Measurements from ENCODE around the gene RGS17.

RGS17 gene

DNA sequence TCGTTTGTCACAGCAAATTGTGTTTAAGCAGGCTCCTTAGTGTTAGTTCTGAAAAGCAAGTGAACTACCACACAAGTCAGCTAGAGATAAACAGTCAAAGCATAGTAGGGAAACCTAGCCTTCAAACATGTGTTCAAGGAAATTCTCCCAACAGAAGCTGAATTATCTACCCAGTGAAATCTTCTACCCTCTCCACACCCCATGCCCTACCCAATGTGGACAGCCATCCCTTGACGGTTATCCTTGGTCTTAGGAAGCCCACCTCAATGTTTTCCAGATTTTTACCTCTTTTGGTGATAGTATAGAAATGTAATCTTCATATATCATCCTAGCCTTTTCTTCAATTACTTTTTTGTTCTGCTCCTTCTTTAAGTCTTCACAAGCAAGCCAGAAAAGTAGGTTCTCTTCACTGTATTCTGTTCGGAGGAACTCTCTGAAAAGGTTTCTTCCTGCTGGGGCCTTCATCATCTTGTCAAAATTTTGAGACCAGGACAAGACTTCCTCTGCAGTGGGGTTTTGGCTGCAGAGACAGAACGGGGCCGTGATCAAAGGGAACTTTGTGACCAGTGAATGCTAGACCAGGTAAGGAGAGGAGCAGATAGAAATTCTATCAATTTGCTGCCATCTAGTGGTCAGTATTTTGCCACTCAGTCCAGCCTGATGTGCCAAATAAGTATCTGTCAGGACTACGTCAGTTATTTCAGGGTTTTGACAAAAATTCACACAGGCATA lies 106.9 kb downstream of the RGS17 start:
- H3K27me3 ChIP-seq (ENCODE audit: control insufficient read depth in 1 of 2, insufficient read depth in 1 of 2, low read length in 2 of 2): no peaks in the 10 kb centered on the region
- H2AFZ ChIP-seq (ENCODE audit: low read depth, low read length): no peak overlapping the region
- no peak overlapping the region for H3K27ac ChIP-seq (ENCODE audit: low read length, poor library complexity, severe bottlenecking)
- no peak overlapping the region for H2BK120ac ChIP-seq (ENCODE audit: low read depth, low read length)
- H4K8ac ChIP-seq (ENCODE audit: low read length): no peak overlapping the region
- no peak overlapping the region for H3K18ac ChIP-seq (ENCODE audit: low read depth in 1 of 2, low read length in 2 of 2)
- H3K23ac ChIP-seq (ENCODE audit: low read length in 2 of 2): no peak overlapping the region
- H3K4me1 ChIP-seq (ENCODE audit: control insufficient read depth, insufficient read depth, low read depth, low read length): no peaks in the 10 kb centered on the region
- H3K4ac ChIP-seq (ENCODE audit: low read depth in 1 of 2, low read length in 2 of 2): no peak overlapping the region
- no peak overlapping the region for H3K9ac ChIP-seq (ENCODE audit: low read length)
- no peak overlapping the region for H3K4me3 ChIP-seq (ENCODE audit: insufficient read depth in 1 of 2, low read depth in 1 of 2, low read length in 2 of 2)
- peaks cover 20% of the 10 kb centered on the region for H3K79me1 ChIP-seq (replicated peaks; ENCODE audit: low read length, poor library complexity, severe bottlenecking)
- H4K91ac ChIP-seq (ENCODE audit: low read length): no peak overlapping the region
- no peak overlapping the region for H3K14ac ChIP-seq (ENCODE audit: low read length in 2 of 2)
- H2AK5ac ChIP-seq (ENCODE audit: low read length, severe bottlenecking): no peak overlapping the region
- peaks cover 3 to 42% of the 10 kb centered on the region in 2 experiments for H3K36me3 ChIP-seq (ENCODE audit: control insufficient read depth in 1 of 2, insufficient read depth in 2 of 2, low read depth in 1 of 2, low read length in 2 of 2)
- 58% methylated on average over 6 of the region's 6 CpGs for WGBS
- DNase-seq: peak; percentile 68
- H2BK12ac ChIP-seq (ENCODE audit: low read length in 2 of 2): no peak overlapping the region
- H2BK15ac ChIP-seq (ENCODE audit: low read depth, poor library complexity, severe bottlenecking): no peak overlapping the region
- H2BK5ac ChIP-seq (ENCODE audit: low read depth, low read length, poor library complexity, severe bottlenecking): no peak overlapping the region
- H3K9me3 ChIP-seq (ENCODE audit: control insufficient read depth, low read length): no peaks in the 10 kb centered on the region
- H3K4me2 ChIP-seq (ENCODE audit: low read length, poor library complexity, severe bottlenecking): no peak overlapping the region

DNA sequence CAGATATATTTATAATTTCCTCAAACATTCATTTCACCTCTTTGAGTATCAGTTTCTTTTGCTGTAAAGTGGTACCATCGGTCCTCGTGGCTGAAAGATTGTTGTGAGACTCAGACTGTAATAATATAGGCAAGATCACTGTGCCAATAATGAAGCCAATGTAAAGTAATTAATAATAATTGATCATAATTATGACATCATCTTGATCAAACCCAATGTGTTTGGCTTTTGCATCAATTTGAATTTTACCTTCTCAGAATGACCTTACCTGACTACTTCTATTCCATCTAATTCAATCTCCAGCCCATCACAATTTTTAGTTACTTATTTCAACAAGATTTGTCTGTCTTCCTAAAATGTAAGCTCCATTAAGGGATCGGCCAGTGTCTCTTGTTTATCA lies 112.7 kb downstream of the RGS17 start:
- Histone ChIP-seq H3K9me3 (ENCODE audit: control insufficient read depth, low read length) (no peaks in the 10 kb centered on the region), H2BK15ac (ENCODE audit: low read depth, poor library complexity, severe bottlenecking) (no peak overlapping the region), H3K4me1 (ENCODE audit: control insufficient read depth, insufficient read depth, low read depth, low read length) (no peaks in the 10 kb centered on the region), H2AK5ac (ENCODE audit: low read length, severe bottlenecking) (no peak overlapping the region), H2AFZ (ENCODE audit: low read depth, low read length) (no peak overlapping the region), H3K4ac (ENCODE audit: low read depth in 1 of 2, low read length in 2 of 2) (no peak overlapping the region), H4K91ac (ENCODE audit: low read length) (no peak overlapping the region), H3K79me1 (replicated peaks; ENCODE audit: low read length, poor library complexity, severe bottlenecking) (peaks cover 12% of the 10 kb centered on the region), H2BK12ac (ENCODE audit: low read length in 2 of 2) (no peak overlapping the region), H2BK120ac (ENCODE audit: low read depth, low read length) (no peak overlapping the region), H3K9ac (ENCODE audit: low read length) (no peak overlapping the region), H3K14ac (ENCODE audit: low read length in 2 of 2) (no peak overlapping the region), H4K8ac (ENCODE audit: low read length) (no peak overlapping the region), H3K4me3 (ENCODE audit: insufficient read depth in 1 of 2, low read depth in 1 of 2, low read length in 2 of 2) (no peak overlapping the region), H2BK5ac (ENCODE audit: low read depth, low read length, poor library complexity, severe bottlenecking) (no peak overlapping the region), H3K27ac (ENCODE audit: low read length, poor library complexity, severe bottlenecking) (no peak overlapping the region), H3K36me3 (ENCODE audit: control insufficient read depth in 1 of 2, insufficient read depth in 2 of 2, low read depth in 1 of 2, low read length in 2 of 2) (peaks cover 3 to 68% of the 10 kb centered on the region in 2 experiments), H3K18ac (ENCODE audit: low read depth in 1 of 2, low read length in 2 of 2) (no peak overlapping the region), H3K27me3 (ENCODE audit: control insufficient read depth in 1 of 2, insufficient read depth in 1 of 2, low read length in 2 of 2) (no peaks in the 10 kb centered on the region), H3K4me2 (ENCODE audit: low read length, poor library complexity, severe bottlenecking) (no peak overlapping the region), H3K23ac (ENCODE audit: low read length in 2 of 2) (no peak overlapping the region)
- DNase-seq: no peak
- WGBS: no CpG with 5 or more reads among the region's 3 CpGs

DNA sequence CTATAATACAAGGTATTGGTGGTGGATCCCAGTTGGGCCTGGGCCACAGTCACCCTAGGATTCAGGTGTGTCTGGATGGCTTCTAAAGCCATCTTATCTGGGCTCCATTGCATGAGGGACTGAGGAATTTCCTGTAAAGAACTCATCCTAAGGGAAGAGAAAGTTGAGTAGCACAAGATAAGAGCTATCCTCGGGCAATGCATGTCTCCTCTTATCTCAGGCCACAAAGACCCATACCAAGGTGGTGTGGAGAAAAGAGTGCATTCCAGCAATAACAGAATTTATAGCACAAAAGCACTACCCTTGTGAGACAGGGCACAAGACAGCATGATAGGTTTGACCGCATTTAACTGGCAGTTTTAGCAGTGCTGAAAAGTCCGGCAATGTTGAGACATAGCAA lies 114.2 kb downstream of the RGS17 start:
- H2BK5ac ChIP-seq (ENCODE audit: low read depth, low read length, poor library complexity, severe bottlenecking): no peak overlapping the region
- WGBS: 77% methylated on average over 3 of the region's 3 CpGs
- H3K23ac ChIP-seq (ENCODE audit: low read length in 2 of 2): no peak overlapping the region
- no peak overlapping the region for H4K91ac ChIP-seq (ENCODE audit: low read length)
- H4K8ac ChIP-seq (ENCODE audit: low read length): peak overlapping the region; percentile 71
- H3K9ac ChIP-seq (ENCODE audit: low read length): no peak overlapping the region
- H3K4me1 ChIP-seq (ENCODE audit: control insufficient read depth, insufficient read depth, low read depth, low read length): no peaks in the 10 kb centered on the region
- no peak overlapping the region for H3K4ac ChIP-seq (ENCODE audit: low read depth in 1 of 2, low read length in 2 of 2)
- H3K27ac ChIP-seq (ENCODE audit: low read length, poor library complexity, severe bottlenecking): no peak overlapping the region
- no peak overlapping the region for H2AK5ac ChIP-seq (ENCODE audit: low read length, severe bottlenecking)
- no peak overlapping the region for H2BK12ac ChIP-seq (ENCODE audit: low read length in 2 of 2)
- no peak overlapping the region for H2BK120ac ChIP-seq (ENCODE audit: low read depth, low read length)
- no peak overlapping the region for H2AFZ ChIP-seq (ENCODE audit: low read depth, low read length)
- H3K9me3 ChIP-seq (ENCODE audit: control insufficient read depth, low read length): no peaks in the 10 kb centered on the region
- H3K27me3 ChIP-seq (ENCODE audit: control insufficient read depth in 1 of 2, insufficient read depth in 1 of 2, low read length in 2 of 2): no peaks in the 10 kb centered on the region
- no peak overlapping the region for H3K14ac ChIP-seq (ENCODE audit: low read length in 2 of 2)
- no peak for DNase-seq
- H3K4me3 ChIP-seq (ENCODE audit: insufficient read depth in 1 of 2, low read depth in 1 of 2, low read length in 2 of 2): no peak overlapping the region
- H3K18ac ChIP-seq (ENCODE audit: low read depth in 1 of 2, low read length in 2 of 2): no peak overlapping the region
- H3K36me3 ChIP-seq (ENCODE audit: control insufficient read depth in 1 of 2, insufficient read depth in 2 of 2, low read depth in 1 of 2, low read length in 2 of 2): peaks cover 2 to 72% of the 10 kb centered on the region in 2 experiments
- H3K79me1 ChIP-seq (replicated peaks; ENCODE audit: low read length, poor library complexity, severe bottlenecking): peaks cover 11% of the 10 kb centered on the region
- H3K4me2 ChIP-seq (ENCODE audit: low read length, poor library complexity, severe bottlenecking): no peak overlapping the region
- H2BK15ac ChIP-seq (ENCODE audit: low read depth, poor library complexity, severe bottlenecking): no peak overlapping the region

DNA sequence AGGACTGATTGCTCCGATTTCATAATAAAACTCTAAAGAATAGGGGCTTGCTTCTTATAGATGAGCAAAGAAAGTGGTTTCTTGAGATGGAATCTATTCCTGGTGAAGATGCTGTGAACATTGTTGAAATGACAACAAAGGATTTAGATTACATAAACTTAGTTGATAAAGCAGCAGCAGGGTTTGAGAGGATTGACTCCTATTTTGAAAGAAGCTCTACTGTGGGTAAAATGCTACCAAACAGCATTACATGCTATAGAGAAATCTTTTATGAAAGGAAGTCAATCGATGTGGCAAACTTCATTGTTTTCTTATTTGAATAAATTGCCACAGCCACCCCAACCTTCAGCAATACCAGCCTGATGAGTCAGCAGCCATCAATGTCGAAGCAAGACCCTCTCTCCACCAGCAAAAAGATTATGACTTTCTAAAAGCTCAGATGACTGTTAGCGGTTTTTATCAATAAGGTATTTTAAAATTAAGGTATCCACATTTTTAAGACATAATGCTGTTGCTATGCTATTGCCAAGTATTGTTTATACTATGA lies 115.9 kb downstream of the RGS17 start:
- peaks cover 0 to 66% of the 10 kb centered on the region in 2 experiments for H3K36me3 ChIP-seq (ENCODE audit: control insufficient read depth in 1 of 2, insufficient read depth in 2 of 2, low read depth in 1 of 2, low read length in 2 of 2)

More for the DNA sequence above, 115.9 kb downstream of the RGS17 start:
- Histone ChIP-seq H2AFZ (ENCODE audit: low read depth, low read length) (no peak overlapping the region), H3K18ac (ENCODE audit: low read depth in 1 of 2, low read length in 2 of 2) (no peak overlapping the region), H2BK12ac (ENCODE audit: low read length in 2 of 2) (no peak overlapping the region), H3K27me3 (ENCODE audit: control insufficient read depth in 1 of 2, insufficient read depth in 1 of 2, low read length in 2 of 2) (no peaks in the 10 kb centered on the region), H2BK5ac (ENCODE audit: low read depth, low read length, poor library complexity, severe bottlenecking) (no peak overlapping the region), H3K4ac (ENCODE audit: low read depth in 1 of 2, low read length in 2 of 2) (no peak overlapping the region), H2BK120ac (ENCODE audit: low read depth, low read length) (no peak overlapping the region), H3K4me1 (ENCODE audit: control insufficient read depth, insufficient read depth, low read depth, low read length) (no peaks in the 10 kb centered on the region), H3K9me3 (ENCODE audit: control insufficient read depth, low read length) (no peaks in the 10 kb centered on the region), H3K79me1 (replicated peaks; ENCODE audit: low read length, poor library complexity, severe bottlenecking) (peaks cover 10% of the 10 kb centered on the region), H2AK5ac (ENCODE audit: low read length, severe bottlenecking) (no peak overlapping the region), H3K4me2 (ENCODE audit: low read length, poor library complexity, severe bottlenecking) (no peak overlapping the region), H3K23ac (ENCODE audit: low read length in 2 of 2) (no peak overlapping the region), H4K8ac (ENCODE audit: low read length) (no peak overlapping the region), H3K9ac (ENCODE audit: low read length) (no peak overlapping the region), H3K4me3 (ENCODE audit: insufficient read depth in 1 of 2, low read depth in 1 of 2, low read length in 2 of 2) (no peak overlapping the region), H3K14ac (ENCODE audit: low read length in 2 of 2) (no peak overlapping the region), H4K91ac (ENCODE audit: low read length) (no peak overlapping the region), H3K27ac (ENCODE audit: low read length, poor library complexity, severe bottlenecking) (no peak overlapping the region), H2BK15ac (ENCODE audit: low read depth, poor library complexity, severe bottlenecking) (no peak overlapping the region)
- DNase-seq: no peak
- WGBS: 100% methylated on average over 2 of the region's 4 CpGs

All from mesenchymal stem cell (in vitro differentiated cells and primary cell).